Kidney (tissue), 22 donors: ENCODE measurements around the gene RAD21L1. TPM values are rescaled to one million over a fixed set of nuclear protein-coding genes. Genes with fewer than 3 reads are reported as not detected.

Source experiments
- DNase-seq, 5 donors: peaks; one replicate each; pipeline ENCODE4 v3.0.0-alpha.2; 2013 to 2020
- FAIRE-seq: peaks from 2 replicates; lab custom pipeline; 2012; peaks lifted over from hg19 to GRCh38; lab: Jason Lieb, UNC
- H3K27ac ChIP-seq, 2 donors: one replicate each; pipeline ENCODE4 v1.7.0; 2013; ENCODE audit warnings: low read depth in 2 of 2, low read length in 2 of 2, inconsistent platforms in 1 of 2
- H3K27me3 ChIP-seq: one replicate; pipeline ENCODE4 v1.7.1; 2013; ENCODE audit warnings: low read length, inconsistent platforms; ENCODE audit not compliant: control insufficient read depth, insufficient read depth
- H3K36me3 ChIP-seq, 3 donors: one replicate each; pipeline versions ENCODE4 v1.7.0 to v1.7.1; 2013; ENCODE audit warnings: low read length in 3 of 3, control low read depth in 1 of 3, inconsistent platforms in 1 of 3; ENCODE audit not compliant: insufficient read depth in 3 of 3, control insufficient read depth in 2 of 3
- H3K4me1 ChIP-seq, 3 donors: one replicate each; pipeline versions ENCODE4 v1.7.0 to v1.7.1; 2013; ENCODE audit warnings: low read length in 3 of 3, inconsistent platforms in 1 of 3, low read depth in 1 of 3; ENCODE audit not compliant: control insufficient read depth in 2 of 3, insufficient read depth in 2 of 3
- H3K4me3 ChIP-seq, 3 donors: one replicate each; pipeline versions ENCODE4 v1.7.0 to v1.8.1; 2013; ENCODE audit warnings: low read length in 3 of 3, control low read depth in 1 of 3, inconsistent platforms in 1 of 3
- H3K9ac ChIP-seq, 3 donors: one replicate each; pipeline versions ENCODE4 v1.7.0 to v1.7.1; 2013; ENCODE audit warnings: low read length in 3 of 3, control low read depth in 1 of 3, inconsistent platforms in 1 of 3
- H3K9me3 ChIP-seq, 3 donors: one replicate each; pipeline versions ENCODE4 v1.7.0 to v1.7.1; 2013; ENCODE audit warnings: low read length in 3 of 3, control low read depth in 1 of 3, inconsistent platforms in 1 of 3; ENCODE audit not compliant: control insufficient read depth in 2 of 3, insufficient read depth in 1 of 3
- intact Hi-C: fragments of 100-400 bp; cut with DNase I; formaldehyde crosslinking; loops from one replicate; pipeline ENCODE4 v1.11.1; 2022
- long read RNA-seq, 10 donors: library from polyadenylated mRNA in 1 of 10; unstranded in 1 of 10; transcript quantifications; one replicate each; pipeline ENCODE4 v2.0.0 and lab custom pipeline, GENCODE V29; 2021 to 2026
- polyA plus RNA-seq: library from polyadenylated mRNA; stranded (reverse); fragments of 350-450 nt; fragmentation: Illumina TruSeq; extraction: RNeasy Lipid Tissue Mini Kit (QIAGEN cat#74804); gene quantifications from one replicate; pipeline ENCODE4 v1.2.3, GENCODE V29; 2014; ENCODE audit warnings: low read depth, low replicate concordance; ENCODE audit not compliant: insufficient read depth
- total RNA-seq: library from RNA; stranded (reverse); fragmentation: NEBNext Ultra II Directional; extraction: Animal tissue kit (Norgen Biotek cat#: 25700); gene quantifications from one replicate; pipeline ENCODE4 v1.2.1, GENCODE V29; 2021
- TF ChIP-seq, protein P1 (sequence below): IDR thresholded peaks from 3 replicates; pipeline ENCODE4 v1.5.1; 2012; ENCODE audit warnings: mild to moderate bottlenecking, moderate library complexity, borderline replicate concordance; ENCODE audit not compliant: insufficient read depth; ENCODE audit errors: extremely low read depth
- donor health status: control.
- donor health status: control.
- donor health status: control.
- donor health status: control.
- donor health status: control.
- donor health status: DM: yes; HTN: yes; CAD: no.
- donor health status: Normal renal cell carcinoma (clear cell type).

The RAD21L1 gene
- total RNA-seq: not detected
- not detected for polyA plus RNA-seq
- long read RNA-seq, donor 1: 0 reads
- long read RNA-seq, donor 2: 0 reads
- long read RNA-seq, donor 3: 0 reads
- long read RNA-seq, donor 4: 0 reads
- long read RNA-seq, donor 5: 0 reads
- long read RNA-seq, donor 6: 0 reads
- long read RNA-seq, donor 7: 0 reads
- long read RNA-seq, donor 8: 0 reads
- long read RNA-seq, donor 9: 0 reads
- long read RNA-seq, donor 10: 0 reads

DNA sequence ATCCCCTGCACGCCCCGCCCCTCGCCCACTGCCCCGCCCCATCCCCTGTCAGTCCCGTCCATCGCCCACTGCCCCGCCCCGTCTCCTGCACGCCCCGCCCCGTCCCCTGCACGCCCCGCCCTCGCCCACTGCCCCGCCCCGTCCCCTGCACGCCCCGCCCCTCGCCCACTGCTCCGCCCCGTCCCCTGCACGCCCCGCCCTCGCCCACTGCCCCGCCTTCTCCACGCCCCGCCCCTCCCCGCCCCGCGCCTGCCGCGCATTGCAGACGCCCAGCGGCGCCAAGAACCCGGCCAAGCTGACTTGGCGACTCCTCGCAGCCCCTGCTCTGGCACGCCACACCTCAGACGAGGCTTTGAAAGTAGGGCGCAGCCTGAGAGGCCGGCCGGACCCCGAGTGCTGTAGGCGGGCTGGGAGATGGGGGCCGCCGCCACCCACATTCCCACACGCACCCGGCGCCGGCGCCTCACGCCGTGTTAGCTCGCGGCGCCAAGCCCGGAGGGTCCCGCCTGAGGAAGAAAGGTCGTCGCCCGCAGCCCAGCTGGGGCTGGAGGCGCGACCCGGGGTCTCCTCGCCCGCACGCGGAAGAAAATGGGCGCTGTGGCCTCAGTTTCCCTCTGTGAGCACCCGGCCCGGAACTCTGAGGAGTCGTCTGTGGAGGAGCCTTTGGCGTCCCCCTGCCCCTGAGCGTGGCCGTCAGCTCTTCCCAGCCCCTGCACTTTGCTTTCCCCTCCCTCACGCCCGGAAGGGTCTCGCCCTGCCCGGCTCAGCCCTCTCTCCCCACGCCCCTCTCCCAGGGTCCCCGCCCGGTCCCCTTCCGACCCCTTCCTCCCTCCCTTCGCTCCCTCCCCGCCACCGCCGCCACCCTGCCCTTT is at the start of gene RAD21L1:
RAD21L1 (plus strand) TSS at position 262 of the 872 bp plus-strand sequence. CDS start 2,410 bp downstream, outside the sequence.
- intact Hi-C loops: no loop called here
- H3K27me3 ChIP-seq: peaks cover 19% of the 10 kb centered on the region
- no peak for FAIRE-seq
- TF ChIP-seq, protein P1, sequence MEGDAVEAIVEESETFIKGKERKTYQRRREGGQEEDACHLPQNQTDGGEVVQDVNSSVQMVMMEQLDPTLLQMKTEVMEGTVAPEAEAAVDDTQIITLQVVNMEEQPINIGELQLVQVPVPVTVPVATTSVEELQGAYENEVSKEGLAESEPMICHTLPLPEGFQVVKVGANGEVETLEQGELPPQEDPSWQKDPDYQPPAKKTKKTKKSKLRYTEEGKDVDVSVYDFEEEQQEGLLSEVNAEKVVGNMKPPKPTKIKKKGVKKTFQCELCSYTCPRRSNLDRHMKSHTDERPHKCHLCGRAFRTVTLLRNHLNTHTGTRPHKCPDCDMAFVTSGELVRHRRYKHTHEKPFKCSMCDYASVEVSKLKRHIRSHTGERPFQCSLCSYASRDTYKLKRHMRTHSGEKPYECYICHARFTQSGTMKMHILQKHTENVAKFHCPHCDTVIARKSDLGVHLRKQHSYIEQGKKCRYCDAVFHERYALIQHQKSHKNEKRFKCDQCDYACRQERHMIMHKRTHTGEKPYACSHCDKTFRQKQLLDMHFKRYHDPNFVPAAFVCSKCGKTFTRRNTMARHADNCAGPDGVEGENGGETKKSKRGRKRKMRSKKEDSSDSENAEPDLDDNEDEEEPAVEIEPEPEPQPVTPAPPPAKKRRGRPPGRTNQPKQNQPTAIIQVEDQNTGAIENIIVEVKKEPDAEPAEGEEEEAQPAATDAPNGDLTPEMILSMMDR: no peak
- H3K27ac ChIP-seq: no peak within 1 kb of the TSS
- DNase-seq: peak; percentile 55 to 94 (median 89)
- H3K9me3 ChIP-seq: no peaks in the 10 kb centered on the region
- peak within 1 kb of the TSS; percentile 42 to 54 (median 43) for H3K4me3 ChIP-seq
- H3K9ac ChIP-seq: no peak within 1 kb of the TSS
- no peaks in the 10 kb centered on the region for H3K36me3 ChIP-seq
- H3K4me1 ChIP-seq: no peaks in the 10 kb centered on the region

DNA sequence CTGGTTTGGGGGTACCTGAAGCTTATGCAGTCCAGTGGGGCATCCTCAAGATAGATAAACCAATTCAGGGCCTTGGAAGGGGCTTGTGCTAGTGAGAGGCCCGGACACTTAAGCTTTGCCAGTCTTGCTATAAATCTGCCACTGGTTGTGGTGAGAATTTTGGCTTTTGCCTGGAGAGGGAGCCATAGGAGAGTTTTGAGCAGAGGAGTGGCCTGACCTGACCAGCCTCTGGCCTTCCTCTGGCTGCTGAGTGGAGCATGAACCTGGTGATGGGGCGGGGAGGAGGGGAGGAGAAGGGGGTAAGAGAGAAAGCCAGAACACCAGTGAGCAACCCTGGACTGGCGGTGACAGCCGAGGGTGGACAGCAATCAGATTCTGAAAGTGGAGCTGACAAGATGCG is 48.2 kb upstream of the RAD21L1 start:
- H3K9ac ChIP-seq: no peak overlapping the region
- H3K4me1 ChIP-seq: no peaks in the 10 kb centered on the region
- H3K4me3 ChIP-seq: no peak overlapping the region
- TF ChIP-seq, protein P1: no peak
- H3K27me3 ChIP-seq: no peaks in the 10 kb centered on the region
- no peaks in the 10 kb centered on the region for H3K9me3 ChIP-seq
- H3K36me3 ChIP-seq: peaks cover 0 to 3% (median 0%) of the 10 kb centered on the region in 3 donors
- H3K27ac ChIP-seq: no peak overlapping the region
- intact Hi-C loops: no loop called here
- DNase-seq (peak in 2 of 5 donors; percentile 9 to 11), FAIRE-seq (no peak)

DNA sequence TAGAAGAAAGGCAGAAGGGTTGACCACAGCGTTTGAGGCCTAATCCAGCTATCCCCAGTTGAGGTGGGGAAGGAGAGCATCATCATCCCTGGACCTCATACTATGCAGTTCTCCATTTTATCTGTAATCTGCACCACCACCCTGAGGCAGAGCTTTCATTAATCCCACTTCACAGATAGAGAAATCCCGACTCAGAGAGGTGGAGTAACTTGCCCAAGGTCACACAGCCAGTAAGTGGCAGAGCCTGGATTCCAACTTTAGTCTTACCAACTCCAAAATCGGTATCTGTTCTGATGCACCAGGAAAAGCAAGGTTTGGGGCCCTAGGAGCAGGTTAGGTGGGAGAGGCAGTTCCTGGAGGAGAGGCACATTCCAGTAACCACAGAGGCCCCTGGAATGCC is 47.7 kb upstream of the RAD21L1 start:
- Histone ChIP-seq H3K4me3 (no peak overlapping the region), H3K36me3 (peaks cover 0 to 2% (median 0%) of the 10 kb centered on the region in 3 donors), H3K9me3 (no peaks in the 10 kb centered on the region), H3K27ac (no peak overlapping the region), H3K9ac (no peak overlapping the region), H3K4me1 (no peaks in the 10 kb centered on the region), H3K27me3 (no peaks in the 10 kb centered on the region)
- intact Hi-C loops: no loop called here
- FAIRE-seq (no peak), DNase-seq (no peak)
- TF ChIP-seq, protein P1: no peak
